Measurements from ENCODE around the gene KIF5A.

KIF5A gene

DNA sequence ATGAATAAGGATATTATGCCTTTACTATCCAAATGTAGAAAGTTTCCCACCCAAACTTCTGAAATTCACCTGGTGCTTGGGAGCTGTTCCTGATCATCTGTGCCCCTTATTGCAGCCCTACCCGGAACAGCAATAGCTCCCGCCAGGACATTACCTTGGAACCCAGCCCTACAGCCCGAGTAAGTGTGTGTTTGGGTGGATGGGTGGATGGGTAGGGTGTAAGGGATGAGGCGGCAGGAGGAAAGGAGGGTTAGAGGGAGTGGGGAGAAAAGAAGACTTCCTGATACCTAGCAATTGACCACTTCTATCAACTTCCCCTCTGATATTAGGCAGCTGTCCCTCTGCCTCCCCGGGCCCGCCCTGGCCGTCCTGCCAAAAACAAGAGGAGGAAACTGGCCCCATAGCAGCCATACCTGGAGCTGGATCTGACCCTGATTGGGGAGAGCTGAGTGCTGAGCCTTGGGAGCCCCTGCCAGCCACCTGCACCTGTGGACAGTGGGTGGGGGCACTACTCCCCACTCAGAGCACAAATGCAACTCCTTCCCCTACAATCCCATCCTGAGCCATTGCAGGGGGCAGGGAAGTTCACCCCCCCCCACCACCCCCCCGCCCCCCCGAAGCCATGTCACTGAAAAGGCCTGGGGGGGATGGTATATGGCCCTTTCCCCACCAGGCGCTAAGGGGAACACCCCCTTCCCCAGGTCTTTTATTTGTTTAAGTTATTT is 20.9 kb upstream of the KIF5A start:
- Histone ChIP-seq H3K27ac (ENCODE audit: low read depth, low read length, poor library complexity, severe bottlenecking) (no peak overlapping the region), H2AFZ (ENCODE audit: low read length) (no peak overlapping the region), H3K9me2 (ENCODE audit: low read depth, low read length) (no peaks in the 10 kb centered on the region), H3K79me2 (ENCODE audit: insufficient read depth, low read length) (no peaks in the 10 kb centered on the region), H4K20me1 (ENCODE audit: insufficient read depth, low read length) (no peaks in the 10 kb centered on the region), H3F3A (ENCODE audit: insufficient read depth, low read length) (no peaks in the 10 kb centered on the region), H3K4me1 (ENCODE audit: insufficient read depth, low read length, severe bottlenecking) (peaks cover 12% of the 10 kb centered on the region), H3K4me2 (ENCODE audit: low read length) (no peak overlapping the region), H3K36me3 (ENCODE audit: insufficient read depth, low read length) (peaks cover 81% of the 10 kb centered on the region), H3K9me3 (ENCODE audit: low read length) (no peaks in the 10 kb centered on the region), H3K27me3 (ENCODE audit: insufficient read depth, low read length) (no peaks in the 10 kb centered on the region), H3K9ac (ENCODE audit: low read length) (no peak overlapping the region), H3K4me3 (ENCODE audit: low read depth, low read length, poor library complexity, severe bottlenecking) (no peak overlapping the region)
- TF ChIP-seq, protein P1, sequence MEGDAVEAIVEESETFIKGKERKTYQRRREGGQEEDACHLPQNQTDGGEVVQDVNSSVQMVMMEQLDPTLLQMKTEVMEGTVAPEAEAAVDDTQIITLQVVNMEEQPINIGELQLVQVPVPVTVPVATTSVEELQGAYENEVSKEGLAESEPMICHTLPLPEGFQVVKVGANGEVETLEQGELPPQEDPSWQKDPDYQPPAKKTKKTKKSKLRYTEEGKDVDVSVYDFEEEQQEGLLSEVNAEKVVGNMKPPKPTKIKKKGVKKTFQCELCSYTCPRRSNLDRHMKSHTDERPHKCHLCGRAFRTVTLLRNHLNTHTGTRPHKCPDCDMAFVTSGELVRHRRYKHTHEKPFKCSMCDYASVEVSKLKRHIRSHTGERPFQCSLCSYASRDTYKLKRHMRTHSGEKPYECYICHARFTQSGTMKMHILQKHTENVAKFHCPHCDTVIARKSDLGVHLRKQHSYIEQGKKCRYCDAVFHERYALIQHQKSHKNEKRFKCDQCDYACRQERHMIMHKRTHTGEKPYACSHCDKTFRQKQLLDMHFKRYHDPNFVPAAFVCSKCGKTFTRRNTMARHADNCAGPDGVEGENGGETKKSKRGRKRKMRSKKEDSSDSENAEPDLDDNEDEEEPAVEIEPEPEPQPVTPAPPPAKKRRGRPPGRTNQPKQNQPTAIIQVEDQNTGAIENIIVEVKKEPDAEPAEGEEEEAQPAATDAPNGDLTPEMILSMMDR (IDR thresholded peaks at IDR 0.05; ENCODE audit: low read length), result no peak
- TF ChIP-seq EZH2 (IDR thresholded peaks at IDR 0.05; ENCODE audit: borderline replicate concordance, low read length), result no peak

GRCh38 chr12:57529831-57530230 is 20.0 kb upstream of the KIF5A start:
- Histone ChIP-seq H2AFZ (ENCODE audit: low read length) (no peak overlapping the region), H3K27ac (ENCODE audit: low read depth, low read length, poor library complexity, severe bottlenecking) (no peak overlapping the region), H3K27me3 (ENCODE audit: insufficient read depth, low read length) (no peaks in the 10 kb centered on the region), H3K79me2 (ENCODE audit: insufficient read depth, low read length) (no peaks in the 10 kb centered on the region), H3K9ac (ENCODE audit: low read length) (no peak overlapping the region), H3K36me3 (ENCODE audit: insufficient read depth, low read length) (peaks cover 85% of the 10 kb centered on the region), H3K9me3 (ENCODE audit: low read length) (no peaks in the 10 kb centered on the region), H4K20me1 (ENCODE audit: insufficient read depth, low read length) (no peaks in the 10 kb centered on the region), H3K9me2 (ENCODE audit: low read depth, low read length) (no peaks in the 10 kb centered on the region), H3K4me2 (ENCODE audit: low read length) (no peak overlapping the region), H3K4me3 (ENCODE audit: low read depth, low read length, poor library complexity, severe bottlenecking) (no peak overlapping the region), H3F3A (ENCODE audit: insufficient read depth, low read length) (no peaks in the 10 kb centered on the region), H3K4me1 (ENCODE audit: insufficient read depth, low read length, severe bottlenecking) (peaks cover 3% of the 10 kb centered on the region)
- TF ChIP-seq EZH2 (IDR thresholded peaks at IDR 0.05; ENCODE audit: borderline replicate concordance, low read length), result no peak
- TF ChIP-seq, protein P1 (IDR thresholded peaks at IDR 0.05; ENCODE audit: low read length), result no peak

- no peaks in the 10 kb centered on the region for H3K4me1 ChIP-seq (ENCODE audit: insufficient read depth, low read length, severe bottlenecking)
- no peaks in the 10 kb centered on the region for H3K27me3 ChIP-seq (ENCODE audit: insufficient read depth, low read length)
- TF ChIP-seq EZH2 (IDR thresholded peaks at IDR 0.05; ENCODE audit: borderline replicate concordance, low read length), result no peak
- TF ChIP-seq, protein P1 (IDR thresholded peaks at IDR 0.05; ENCODE audit: low read length), result no peak
- H3K9ac ChIP-seq (ENCODE audit: low read length), result no peak overlapping the region
- H3K36me3 ChIP-seq (ENCODE audit: insufficient read depth, low read length), result peaks cover 86% of the 10 kb centered on the region
- H3F3A ChIP-seq (ENCODE audit: insufficient read depth, low read length), result no peaks in the 10 kb centered on the region
- no peak overlapping the region for H3K4me3 ChIP-seq (ENCODE audit: low read depth, low read length, poor library complexity, severe bottlenecking)
- no peaks in the 10 kb centered on the region for H3K79me2 ChIP-seq (ENCODE audit: insufficient read depth, low read length)
- H3K9me3 ChIP-seq (ENCODE audit: low read length), result no peaks in the 10 kb centered on the region
- no peaks in the 10 kb centered on the region for H3K9me2 ChIP-seq (ENCODE audit: low read depth, low read length)
- no peak overlapping the region for H3K27ac ChIP-seq (ENCODE audit: low read depth, low read length, poor library complexity, severe bottlenecking)
- H3K4me2 ChIP-seq (ENCODE audit: low read length), result no peak overlapping the region
- no peaks in the 10 kb centered on the region for H4K20me1 ChIP-seq (ENCODE audit: insufficient read depth, low read length)
- no peak overlapping the region for H2AFZ ChIP-seq (ENCODE audit: low read length)
Observed at GRCh38 chr12:57530396-57531142, 19.3 kb upstream of the KIF5A start.

Measured in OCI-LY1 (cell line).